CD4-positive, alpha-beta T cell treated with Interleukin-15 for 4 hours (primary cell): ENCODE results near the gene PRUNE2.

Experiments
- DNase-seq: peaks from one replicate; pipeline ENCODE4 v3.0.0-alpha.2; 2020; ENCODE audit warnings: low spot score

The PRUNE2 gene

GRCh38 chr9:76572151-76572550, 333.8 kb downstream of the PRUNE2 start:
- no peak for DNase-seq

- DNase-seq, result no peak
These were observed 334.2 kb downstream of the PRUNE2 start for GRCh38 chr9:76571743-76572146.

- no peak for DNase-seq
These were observed 334.6 kb downstream of the PRUNE2 start for GRCh38 chr9:76571288-76571687.

GRCh38 chr9:76570826-76571225, 335.1 kb downstream of the PRUNE2 start:
- DNase-seq, result no peak

GRCh38 chr9:76567086-76567485, 338.8 kb downstream of the PRUNE2 start:
- DNase-seq, result no peak

- DNase-seq, result no peak
These were observed 341.6 kb downstream of the PRUNE2 start for GRCh38 chr9:76564297-76564696.

- no peak for DNase-seq
These were observed 343.4 kb downstream of the PRUNE2 start for GRCh38 chr9:76562511-76562911.

- DNase-seq, result no peak
These were observed 344.0 kb downstream of the PRUNE2 start for GRCh38 chr9:76561900-76562299.
